Measurements from ENCODE around the gene ADORA1. TPM values are rescaled to one million over a fixed set of nuclear protein-coding genes. Genes with fewer than 3 reads are reported as not detected.

ADORA1 gene
- polyA plus RNA-seq, 3 donors: 0.13 to 1.1 TPM; not detected in 1

DNA sequence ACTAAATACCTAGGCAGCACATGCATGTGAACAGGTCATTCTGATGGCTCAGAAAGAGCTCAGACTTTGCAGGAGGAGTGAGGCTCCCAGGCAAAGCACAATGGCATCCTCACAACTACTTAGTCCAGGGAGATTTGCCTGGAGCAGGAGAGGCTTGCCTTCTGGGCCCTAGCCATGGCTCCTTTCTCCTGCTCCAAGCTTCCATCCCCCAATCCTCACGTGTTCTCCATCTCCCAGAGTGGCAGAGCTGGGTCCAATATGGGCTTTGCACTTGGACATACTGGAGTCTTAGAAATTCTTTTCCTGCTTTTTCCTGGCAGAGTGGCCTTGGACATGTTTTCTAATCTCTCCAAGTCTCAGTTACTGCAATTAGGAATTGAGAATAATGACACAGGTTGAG, 32.3 kb downstream of the ADORA1 start:
- peaks cover 15 to 49% (median 40%) of the 10 kb centered on the region in 3 donors for H3K27me3 Mint-ChIP-seq (ENCODE audit: low read depth in 3 of 3)
- intact Hi-C loops (cut with micrococcal nuclease): no loop called here
- no peaks in the 10 kb centered on the region for H3K9me3 ChIP-seq (replicated peaks in 1 of 2; ENCODE audit: control insufficient read depth in 1 of 2, insufficient read depth in 1 of 2, low read length in 2 of 2)
- H3K27ac Mint-ChIP-seq: no peak overlapping the region
- no peak overlapping the region for H3K4me3 ChIP-seq (replicated peaks in 1 of 3; ENCODE audit: low read depth in 2 of 3, low read length in 3 of 3)
- peaks cover 0 to 13% of the 10 kb centered on the region in 2 donors for H3K27me3 ChIP-seq (ENCODE audit: control insufficient read depth in 2 of 2, insufficient read depth in 2 of 2, low read length in 2 of 2)
- H3K4me2 ChIP-seq (replicated peaks; ENCODE audit: extremely low read depth, low read length, poor library complexity, severe bottlenecking): no peak overlapping the region
- no peak overlapping the region for H3K27ac ChIP-seq (ENCODE audit: low read depth in 1 of 2, low read length in 2 of 2)
- TF ChIP-seq, protein P1, sequence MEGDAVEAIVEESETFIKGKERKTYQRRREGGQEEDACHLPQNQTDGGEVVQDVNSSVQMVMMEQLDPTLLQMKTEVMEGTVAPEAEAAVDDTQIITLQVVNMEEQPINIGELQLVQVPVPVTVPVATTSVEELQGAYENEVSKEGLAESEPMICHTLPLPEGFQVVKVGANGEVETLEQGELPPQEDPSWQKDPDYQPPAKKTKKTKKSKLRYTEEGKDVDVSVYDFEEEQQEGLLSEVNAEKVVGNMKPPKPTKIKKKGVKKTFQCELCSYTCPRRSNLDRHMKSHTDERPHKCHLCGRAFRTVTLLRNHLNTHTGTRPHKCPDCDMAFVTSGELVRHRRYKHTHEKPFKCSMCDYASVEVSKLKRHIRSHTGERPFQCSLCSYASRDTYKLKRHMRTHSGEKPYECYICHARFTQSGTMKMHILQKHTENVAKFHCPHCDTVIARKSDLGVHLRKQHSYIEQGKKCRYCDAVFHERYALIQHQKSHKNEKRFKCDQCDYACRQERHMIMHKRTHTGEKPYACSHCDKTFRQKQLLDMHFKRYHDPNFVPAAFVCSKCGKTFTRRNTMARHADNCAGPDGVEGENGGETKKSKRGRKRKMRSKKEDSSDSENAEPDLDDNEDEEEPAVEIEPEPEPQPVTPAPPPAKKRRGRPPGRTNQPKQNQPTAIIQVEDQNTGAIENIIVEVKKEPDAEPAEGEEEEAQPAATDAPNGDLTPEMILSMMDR (IDR thresholded peaks at IDR 0.05): no peak
- 100% methylated on average over 1 of the region's 1 CpG for WGBS (ENCODE audit: insufficient coverage)
- no peaks in the 10 kb centered on the region for H3K79me2 ChIP-seq (ENCODE audit: insufficient read depth, low read length)
- H3K4me3 Mint-ChIP-seq: no peak overlapping the region
- no peak overlapping the region for H3K9ac ChIP-seq (ENCODE audit: insufficient read depth, low read length, poor library complexity, severe bottlenecking)
- H3K4me1 Mint-ChIP-seq: peaks cover 30% of the 10 kb centered on the region
- no peaks in the 10 kb centered on the region for H3K36me3 ChIP-seq (replicated peaks in 1 of 2; ENCODE audit: control insufficient read depth in 1 of 2, insufficient read depth in 2 of 2, low read length in 2 of 2)
- DNase-seq: no peak
- H2AFZ ChIP-seq (ENCODE audit: insufficient read depth, low read depth, low read length, poor library complexity, severe bottlenecking): no peak overlapping the region
- peaks cover 13 to 21% of the 10 kb centered on the region in 2 donors for H3K4me1 ChIP-seq (ENCODE audit: control insufficient read depth in 1 of 2, insufficient read depth in 2 of 2, low read length in 2 of 2)
- no peaks in the 10 kb centered on the region for H4K20me1 ChIP-seq (ENCODE audit: insufficient read depth, low read length)
- peaks cover 3 to 10% (median 5%) of the 10 kb centered on the region in 7 donors for H3K9me3 Mint-ChIP-seq
- peaks cover 0 to 4% of the 10 kb centered on the region in 2 donors for H3K36me3 Mint-ChIP-seq

DNA sequence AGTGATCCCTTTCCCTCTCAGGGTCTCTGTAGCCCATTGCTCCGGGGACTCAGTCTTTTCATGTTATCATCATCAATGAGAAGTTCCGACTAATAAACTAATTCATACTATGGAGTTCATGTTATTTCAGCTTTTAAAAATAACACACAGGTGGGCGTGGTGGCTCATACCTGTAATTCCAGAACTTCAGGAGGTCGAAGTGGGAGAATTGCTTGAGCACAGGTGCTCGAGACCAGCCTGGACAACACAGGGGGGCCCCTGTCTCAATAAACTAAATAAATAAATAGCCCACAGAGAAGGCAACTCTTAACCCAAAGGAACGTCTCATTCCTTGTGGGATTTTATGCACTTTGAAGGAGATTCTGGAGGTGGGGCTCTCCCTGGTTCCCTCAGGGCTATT, 33.6 kb downstream of the ADORA1 start:
- Histone ChIP-seq H3K27ac (ENCODE audit: low read depth in 1 of 2, low read length in 2 of 2) (no peak overlapping the region), H3K9me3 (replicated peaks in 1 of 2; ENCODE audit: control insufficient read depth in 1 of 2, insufficient read depth in 1 of 2, low read length in 2 of 2) (no peaks in the 10 kb centered on the region), H4K20me1 (ENCODE audit: insufficient read depth, low read length) (no peaks in the 10 kb centered on the region), H3K27me3 (ENCODE audit: control insufficient read depth in 2 of 2, insufficient read depth in 2 of 2, low read length in 2 of 2) (peaks cover 0 to 13% of the 10 kb centered on the region in 2 donors), H3K4me1 (ENCODE audit: control insufficient read depth in 1 of 2, insufficient read depth in 2 of 2, low read length in 2 of 2) (peaks cover 13 to 21% of the 10 kb centered on the region in 2 donors), H3K9ac (ENCODE audit: insufficient read depth, low read length, poor library complexity, severe bottlenecking) (no peak overlapping the region), H2AFZ (ENCODE audit: insufficient read depth, low read depth, low read length, poor library complexity, severe bottlenecking) (no peak overlapping the region), H3K4me3 (replicated peaks in 1 of 3; ENCODE audit: low read depth in 2 of 3, low read length in 3 of 3) (no peak overlapping the region), H3K79me2 (ENCODE audit: insufficient read depth, low read length) (no peaks in the 10 kb centered on the region), H3K36me3 (replicated peaks in 1 of 2; ENCODE audit: control insufficient read depth in 1 of 2, insufficient read depth in 2 of 2, low read length in 2 of 2) (no peaks in the 10 kb centered on the region), H3K4me2 (replicated peaks; ENCODE audit: extremely low read depth, low read length, poor library complexity, severe bottlenecking) (no peak overlapping the region)
- TF ChIP-seq, protein P1 (IDR thresholded peaks at IDR 0.05): no peak
- no peak for DNase-seq
- intact Hi-C loops (cut with micrococcal nuclease): no loop called here
- Mint-ChIP-seq H3K27me3 (ENCODE audit: low read depth in 3 of 3) (peaks cover 20 to 39% (median 38%) of the 10 kb centered on the region in 3 donors), H3K4me3 (peak overlapping the region in 1 of 2 donors; percentile 66), H3K36me3 (peaks cover 0 to 4% of the 10 kb centered on the region in 2 donors), H3K9me3 (peaks cover 3 to 10% (median 5%) of the 10 kb centered on the region in 7 donors), H3K4me1 (peaks cover 30% of the 10 kb centered on the region), H3K27ac (no peak overlapping the region)
- WGBS (ENCODE audit: insufficient coverage): 100% methylated on average over 2 of the region's 6 CpGs

Data from CD14-positive monocyte (primary cell).